NOMO-1 treated with DMSO at 0.1 percent for 48 hours (cell line): ENCODE measurements around the gene SRBD1.
A peak's percentile ranks its signal among the peaks of the same experiment; 100 is the strongest.

ENCODE experiments used
- DNase-seq: peaks from one replicate; lab custom pipeline; 2025; ENCODE audit not compliant: unreplicated experiment; lab: John Stamatoyannopoulos, UW

SRBD1 gene

DNA sequence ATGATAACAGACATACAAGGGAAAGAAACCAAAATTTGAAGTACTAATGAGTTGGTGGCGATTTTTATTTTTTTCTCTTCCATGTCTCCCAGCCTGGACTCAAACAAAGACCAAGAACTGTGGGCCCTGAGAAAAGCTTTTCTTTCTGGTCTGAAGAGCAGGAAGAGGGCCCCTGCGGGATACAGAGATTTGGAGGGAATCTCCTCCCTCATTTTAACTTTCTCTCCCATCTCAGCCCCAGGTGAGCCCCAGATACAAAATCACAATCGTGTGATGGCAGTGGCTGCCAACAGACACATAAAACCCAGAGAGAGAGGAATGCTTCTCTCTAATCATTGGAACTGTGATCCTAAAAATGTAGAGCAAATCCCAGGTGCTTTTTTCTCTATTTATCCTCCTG is 20.9 kb upstream of the SRBD1 start:
- no peak for DNase-seq

DNA sequence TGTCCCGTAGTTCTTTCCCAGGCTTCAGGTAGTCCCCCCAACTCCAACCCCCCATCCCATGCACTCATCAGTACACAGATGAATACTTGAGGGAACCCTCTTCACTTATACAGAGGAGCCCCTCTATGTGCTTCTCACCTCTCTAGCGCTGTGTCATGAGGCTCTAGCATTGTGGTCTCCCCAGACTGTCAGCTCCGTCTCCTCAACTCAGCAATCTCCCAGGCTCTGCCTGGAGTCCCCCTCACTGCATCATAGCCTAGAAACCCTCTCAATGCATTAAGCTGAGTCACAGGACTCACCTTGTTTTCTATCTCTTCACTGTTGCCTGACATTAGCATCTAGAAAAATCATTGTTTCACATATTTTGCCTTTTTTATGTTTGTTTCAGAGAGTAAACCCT is 20.3 kb upstream of the SRBD1 start:
- no peak for DNase-seq

DNA sequence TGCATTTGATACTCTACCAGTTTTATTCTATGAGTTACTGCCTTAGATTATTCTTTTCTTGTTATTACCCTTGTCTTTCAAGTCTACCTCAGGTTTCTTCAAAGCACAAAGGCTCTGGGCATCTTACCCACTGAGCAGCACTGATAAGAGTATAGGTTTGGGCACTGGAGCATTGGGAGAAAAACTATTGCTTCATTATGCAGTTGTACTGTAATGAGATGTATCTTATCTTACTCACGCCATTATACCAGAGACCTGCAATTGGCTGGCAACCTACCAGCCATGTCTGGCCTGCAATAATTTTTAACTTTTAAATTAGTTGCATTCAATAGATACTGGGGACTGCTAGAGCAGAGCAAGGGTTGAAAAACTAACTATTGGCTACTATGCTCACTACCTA is 18.9 kb upstream of the SRBD1 start:
- no peak for DNase-seq

DNA sequence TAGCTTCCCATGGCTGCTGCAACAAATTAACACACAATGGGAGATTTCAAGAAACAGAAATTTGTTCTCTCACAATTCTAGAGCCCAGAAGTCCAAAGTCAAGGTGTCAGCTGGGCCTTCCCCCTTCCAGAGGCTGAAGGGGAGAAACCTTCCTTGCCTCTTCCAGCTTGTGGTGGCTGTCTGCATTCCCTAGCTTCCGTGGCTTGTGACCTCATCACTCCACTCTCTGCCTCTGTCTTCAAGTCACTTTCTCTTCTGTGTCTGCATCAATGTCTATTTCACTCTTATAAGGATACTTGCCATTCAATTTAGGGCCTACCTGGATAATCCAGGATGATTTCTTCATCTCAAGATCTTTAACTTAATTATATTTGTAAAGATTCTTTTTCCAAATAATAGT is 16.8 kb upstream of the SRBD1 start:
- no peak for DNase-seq

DNA sequence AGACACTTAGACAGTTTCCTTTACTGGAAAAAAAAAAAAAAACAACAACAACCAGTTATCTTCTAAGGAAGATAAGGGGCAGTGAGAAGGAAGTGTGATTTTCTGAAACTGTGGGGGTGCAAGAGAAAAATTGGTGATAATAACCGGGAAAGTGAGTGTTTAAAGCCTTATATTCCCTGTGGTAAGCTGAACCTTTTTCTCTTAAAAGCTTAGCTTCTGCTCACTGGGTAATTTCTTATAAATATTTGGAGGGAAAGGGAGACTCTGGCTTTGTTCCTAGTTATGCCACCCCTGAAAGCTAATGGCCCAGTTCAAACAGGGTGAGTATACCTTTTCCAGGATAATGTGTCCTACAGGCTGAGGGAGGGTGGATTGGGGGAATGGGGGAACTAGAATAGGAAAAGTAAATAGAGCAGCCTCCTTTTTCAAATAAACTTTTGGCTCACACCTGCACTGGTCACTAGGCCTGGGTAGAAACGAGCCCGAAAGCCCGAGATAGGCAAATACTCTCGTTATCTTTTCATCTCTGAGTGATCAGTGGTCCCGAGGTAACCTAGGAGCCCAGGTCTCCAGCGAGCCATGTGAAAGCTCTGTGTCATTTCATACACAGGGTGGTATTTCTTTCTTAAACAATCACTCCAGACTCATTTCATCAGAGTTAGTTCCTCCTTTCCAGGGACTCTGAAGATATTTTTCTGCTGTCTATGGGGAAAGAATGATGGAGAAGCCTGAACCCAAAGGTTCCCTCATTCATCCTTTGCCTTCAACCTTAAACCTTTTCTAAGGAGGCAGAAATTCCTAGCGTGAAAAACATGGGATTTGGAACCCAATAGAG is 15.5 kb upstream of the SRBD1 start:
- peak; percentile 26 for DNase-seq

DNA sequence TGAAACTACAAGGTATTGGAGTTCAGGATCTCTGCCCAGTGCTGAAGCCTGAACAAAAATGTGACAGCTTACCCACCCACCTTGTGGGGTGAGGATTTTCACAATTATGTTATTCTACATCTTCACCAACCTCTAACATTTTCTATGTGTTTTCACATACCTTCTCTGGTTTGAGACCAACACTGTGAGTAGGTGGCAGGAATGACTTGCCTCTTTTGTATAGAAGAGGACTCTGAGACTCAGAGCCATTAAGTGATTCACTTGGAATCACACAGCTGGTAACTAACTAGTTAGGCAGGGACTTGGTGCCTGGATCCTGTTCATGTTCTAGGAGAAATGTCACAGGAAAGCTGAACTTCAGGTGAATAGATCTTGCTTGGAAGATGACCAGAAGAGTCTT is 14.8 kb upstream of the SRBD1 start:
- DNase-seq = no peak

DNA sequence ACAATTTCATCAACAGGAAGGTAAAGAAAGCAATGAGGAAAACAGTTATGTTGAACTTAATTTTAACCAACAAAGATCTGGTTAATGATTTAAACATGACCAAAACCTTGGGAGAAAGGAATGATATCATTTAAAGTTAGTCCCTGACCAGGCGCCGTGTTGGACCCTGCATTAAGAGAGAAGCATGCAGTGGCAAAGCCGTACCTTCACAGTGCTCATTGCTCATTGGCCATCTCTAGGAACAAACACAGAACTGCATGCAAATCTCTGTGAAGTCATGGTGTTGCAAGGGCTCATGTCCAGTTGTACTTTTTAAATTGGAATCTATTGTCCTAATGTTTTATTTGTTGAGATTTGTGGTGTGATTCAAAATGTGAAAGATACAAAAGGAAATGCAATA is 12.0 kb upstream of the SRBD1 start:
- DNase-seq = no peak

DNA sequence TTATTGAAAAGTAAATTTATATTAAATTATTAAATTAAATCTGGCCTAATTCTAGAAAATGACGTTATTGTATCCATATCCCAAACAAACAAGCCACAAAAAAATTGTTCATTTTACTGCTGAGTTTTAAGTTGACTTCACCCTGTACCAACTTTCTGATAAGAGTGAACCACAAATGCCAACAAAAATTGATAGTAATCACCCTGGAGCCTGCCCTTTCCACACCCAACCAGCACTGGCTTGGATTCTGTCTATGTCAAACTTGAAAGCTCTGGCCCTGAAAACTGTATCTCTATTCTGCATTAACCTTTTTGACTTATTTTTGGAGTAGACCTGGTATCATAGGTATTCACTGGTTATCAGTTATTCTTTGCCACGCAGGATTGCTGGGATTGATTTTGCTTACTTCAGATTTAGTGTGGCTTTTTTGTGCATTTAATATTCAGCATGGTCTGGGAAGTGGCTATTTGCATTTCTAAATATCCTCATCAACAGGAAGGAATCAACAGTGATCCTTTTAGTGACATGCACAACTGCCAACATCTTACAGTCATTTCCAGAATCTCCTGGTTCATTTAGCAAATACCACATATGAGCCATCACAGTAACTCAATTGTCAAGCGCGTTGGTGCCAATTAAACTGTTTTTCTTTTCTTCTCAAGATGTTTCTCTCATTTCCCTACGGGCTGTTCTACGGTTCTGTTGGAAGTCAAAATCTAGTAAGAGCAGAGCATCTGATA is 11.4 kb upstream of the SRBD1 start:
- no peak for DNase-seq

DNA sequence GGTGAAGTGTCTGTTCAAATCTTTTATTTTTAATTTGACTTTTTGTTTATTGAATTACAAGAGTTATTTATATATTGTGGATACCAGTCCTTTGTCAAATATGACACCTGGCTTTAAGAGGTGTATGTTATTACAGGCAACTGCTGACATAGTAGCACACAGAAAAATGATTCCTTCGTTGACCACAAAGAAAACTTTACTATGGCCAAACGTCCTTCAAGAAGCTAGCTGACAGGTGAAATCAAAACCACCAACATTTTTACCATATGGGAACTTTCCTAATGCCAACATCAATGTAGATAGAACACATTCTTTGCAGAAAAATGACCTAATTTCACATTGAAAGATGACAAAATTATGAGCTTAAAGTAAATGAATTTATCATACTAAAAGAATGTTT is 6.4 kb upstream of the SRBD1 start:
- no peak for DNase-seq

DNA sequence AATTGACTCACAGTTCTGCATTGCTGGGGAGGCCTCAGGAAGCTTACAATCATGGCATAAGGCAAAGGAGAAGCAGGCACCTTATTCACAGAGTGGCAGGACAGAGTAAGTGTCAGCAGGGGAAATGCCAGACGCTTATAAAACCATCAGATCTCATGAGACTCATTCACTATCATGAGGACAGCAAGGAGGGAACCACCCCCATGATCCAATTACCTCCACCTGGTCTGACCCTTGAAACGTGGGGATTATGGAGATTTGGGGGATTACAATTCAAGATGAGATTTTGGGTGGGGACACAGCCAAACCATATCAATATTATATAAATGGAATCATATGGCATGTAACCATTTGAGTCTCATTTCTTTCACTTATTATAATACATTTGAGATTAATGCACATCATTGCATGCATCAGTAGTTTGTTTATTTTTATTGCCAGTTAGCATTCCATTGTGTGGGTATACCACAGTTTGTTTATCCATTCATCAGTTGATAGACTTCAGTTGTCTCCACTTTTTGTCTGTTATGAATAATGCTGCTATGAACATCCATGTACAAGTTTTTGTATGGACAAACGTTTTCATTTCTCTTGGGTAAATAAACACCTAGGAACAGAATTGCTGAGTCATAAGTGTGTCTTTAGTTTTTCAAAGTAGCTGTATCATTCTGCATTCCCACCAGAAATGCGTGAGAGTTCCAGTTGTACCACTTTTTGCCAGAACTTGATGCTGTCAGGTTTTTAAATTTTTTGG is 5.8 kb upstream of the SRBD1 start:
- no peak for DNase-seq

DNA sequence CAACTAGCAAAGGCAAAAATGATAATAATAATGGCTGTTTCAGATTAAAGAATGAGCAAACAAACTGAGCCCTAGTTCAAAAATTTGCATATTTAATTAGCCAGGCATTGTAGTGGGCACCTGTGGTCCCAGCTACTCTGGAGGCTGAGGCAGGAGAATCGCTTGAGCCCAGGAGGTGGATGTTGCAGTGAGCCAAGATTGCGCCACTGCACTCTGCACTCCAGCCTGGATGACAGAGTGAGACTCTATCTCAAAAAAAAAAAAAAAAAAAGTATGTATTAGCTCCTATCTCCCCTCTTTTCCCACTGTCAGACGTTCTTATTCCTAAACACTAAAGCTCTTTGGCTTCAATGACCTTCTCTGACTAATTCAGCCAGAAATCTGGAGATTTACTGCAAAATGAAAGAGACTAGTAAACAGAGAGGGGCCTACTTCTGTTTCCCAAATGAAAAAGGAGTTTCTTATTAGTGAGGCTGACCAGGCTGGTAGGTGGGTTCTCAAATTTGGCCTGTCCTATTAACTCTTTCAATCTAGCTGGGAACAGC is 3.9 kb upstream of the SRBD1 start:
- no peak for DNase-seq

DNA sequence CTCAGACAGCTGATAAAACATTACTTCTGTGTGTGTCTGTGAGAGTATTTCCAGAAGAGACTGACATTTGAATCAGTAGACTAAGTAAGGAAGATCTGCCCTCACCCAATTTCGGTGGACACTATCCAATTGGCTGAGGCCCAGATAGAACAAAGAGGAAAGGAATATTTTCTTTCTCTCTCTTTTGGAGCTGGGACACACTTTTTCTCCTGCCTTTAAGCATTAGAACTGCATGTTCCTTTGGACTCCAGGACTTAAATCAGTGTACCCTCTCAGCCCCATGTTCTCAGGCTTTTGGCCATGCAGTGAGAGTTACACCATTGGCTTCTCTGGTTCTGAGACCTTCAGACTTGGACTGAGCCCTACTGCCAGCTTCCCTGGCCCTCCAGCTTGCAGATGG is 3.3 kb upstream of the SRBD1 start:
- no peak for DNase-seq

DNA sequence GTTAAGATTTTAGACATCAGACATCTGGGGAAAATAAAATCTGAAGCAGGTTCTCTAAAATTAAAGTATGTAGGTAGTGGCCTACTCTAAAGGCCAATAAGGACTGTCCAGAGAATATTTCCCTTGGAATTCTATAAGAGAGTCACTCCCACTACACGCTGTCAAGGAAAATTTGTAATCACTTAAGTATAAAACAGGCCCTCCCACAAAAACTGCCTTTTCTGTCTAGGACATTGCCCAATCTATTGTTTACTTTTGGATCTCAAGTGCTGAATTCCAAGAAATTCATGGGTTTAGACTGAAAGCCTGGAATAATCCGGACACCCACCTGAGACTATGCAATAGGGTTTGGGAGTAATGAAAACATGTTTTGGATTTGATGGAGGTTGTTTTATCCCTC is 1.7 kb upstream of the SRBD1 start:
- no peak for DNase-seq

DNA sequence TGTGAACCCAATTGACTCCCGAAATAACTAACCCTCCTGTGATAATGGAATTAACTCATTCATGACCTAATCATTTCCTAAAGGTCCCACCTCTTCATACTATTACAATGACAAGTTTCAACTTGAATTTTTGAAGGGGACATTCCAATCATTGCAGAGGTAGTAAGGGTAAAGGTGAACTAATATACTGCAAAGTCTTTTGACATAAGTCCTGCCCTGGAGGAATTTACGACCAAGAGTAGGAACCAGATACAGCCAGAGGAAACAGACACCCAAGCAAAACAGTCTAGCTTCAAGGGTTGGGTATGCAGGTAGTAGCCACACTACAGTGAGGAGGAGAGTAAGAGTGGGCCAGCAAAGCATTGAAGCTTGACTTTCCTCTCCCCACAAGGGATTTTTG is 1.2 kb upstream of the SRBD1 start:
- DNase-seq = no peak

DNA sequence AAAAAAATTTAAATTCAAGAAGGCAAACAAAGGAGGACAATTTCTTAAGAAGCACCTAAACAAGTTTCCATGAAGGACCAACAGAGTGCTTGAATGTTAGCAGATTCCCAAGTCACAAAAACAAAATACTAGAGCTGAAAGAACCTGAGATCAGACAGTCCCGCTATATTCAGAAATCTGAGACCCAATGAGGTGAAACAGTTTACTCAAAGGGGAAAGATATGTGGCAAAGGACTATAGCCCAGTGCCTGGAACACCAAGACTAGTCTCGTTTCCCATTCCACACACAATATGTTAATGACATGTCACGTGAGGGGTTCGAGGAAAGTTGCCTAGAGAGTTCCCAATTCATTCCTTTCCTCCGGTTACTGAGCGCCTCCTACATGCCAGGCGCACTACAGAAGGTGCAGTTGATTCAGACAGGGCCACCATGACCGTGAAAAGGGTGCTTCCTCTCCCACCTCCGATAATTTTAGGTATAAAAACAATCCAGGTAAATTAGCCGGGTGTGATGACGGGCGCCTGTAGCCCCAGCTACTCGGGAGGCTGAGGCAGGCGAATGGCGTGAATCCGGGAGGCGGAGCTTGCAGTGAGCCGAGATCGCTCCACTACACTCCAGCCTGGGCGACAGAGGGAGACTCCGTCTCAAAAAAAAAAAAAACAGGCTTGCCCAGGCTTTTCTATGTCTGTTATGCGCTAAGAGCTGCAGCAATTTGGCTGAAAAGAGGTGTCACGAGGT is 617 bp downstream of the SRBD1 start:
- peak; percentile 46 for DNase-seq

DNA sequence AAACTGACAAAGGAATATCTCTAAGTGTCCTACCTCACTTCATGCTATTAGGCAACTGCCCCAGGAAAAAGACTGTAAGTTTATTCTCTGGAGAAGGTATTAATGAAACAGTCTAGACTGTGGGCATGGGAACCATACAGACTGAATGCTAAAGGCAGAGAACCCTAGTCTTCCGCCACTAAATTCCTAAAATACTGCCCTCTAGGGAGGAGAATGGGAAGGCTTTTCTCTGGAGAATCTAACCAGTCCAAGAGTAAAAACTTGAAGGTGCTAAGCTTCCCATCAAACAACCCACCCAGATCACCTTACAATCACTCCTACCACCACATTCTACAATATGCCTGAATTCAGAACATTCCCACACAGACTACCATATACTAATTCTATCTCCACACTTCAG is 3.4 kb downstream of the SRBD1 start:
- DNase-seq = no peak

DNA sequence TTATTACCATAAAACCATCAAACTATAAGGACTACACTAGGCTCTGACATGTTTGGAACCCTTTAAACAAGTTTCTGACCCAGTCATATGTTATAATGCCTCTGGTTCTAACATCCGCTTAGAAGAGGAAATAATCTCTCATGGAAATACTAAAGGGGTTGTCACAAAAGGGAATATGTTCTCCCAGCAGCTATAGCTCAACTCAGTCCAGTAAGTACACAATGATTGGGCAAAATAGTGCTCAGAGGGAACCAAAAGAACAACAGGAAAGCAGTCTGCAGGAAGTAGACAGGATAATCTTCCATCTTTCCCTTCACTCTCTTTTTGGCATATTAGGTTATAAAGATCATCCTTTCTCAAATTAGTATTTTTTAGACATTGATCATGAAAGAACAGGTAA is 4.3 kb downstream of the SRBD1 start:
- DNase-seq = no peak

DNA sequence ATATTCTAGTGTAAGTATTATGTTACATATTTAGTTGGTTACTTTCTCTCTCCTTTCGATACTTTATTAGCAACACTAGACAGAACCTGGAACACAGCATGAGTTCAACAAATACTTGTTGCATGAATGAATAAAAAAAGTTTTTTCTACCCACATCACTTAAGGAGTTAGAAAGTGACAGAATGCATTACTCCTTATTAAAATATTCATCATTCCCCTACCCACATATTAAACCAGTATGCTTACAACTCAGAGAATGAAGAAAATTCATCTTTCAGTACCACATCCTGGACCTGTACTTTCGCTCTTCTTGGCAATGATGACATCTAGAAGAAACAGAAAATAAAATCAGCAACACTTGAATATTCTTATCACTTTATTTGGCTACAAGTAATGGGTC is 6.0 kb downstream of the SRBD1 start:
- no peak for DNase-seq

DNA sequence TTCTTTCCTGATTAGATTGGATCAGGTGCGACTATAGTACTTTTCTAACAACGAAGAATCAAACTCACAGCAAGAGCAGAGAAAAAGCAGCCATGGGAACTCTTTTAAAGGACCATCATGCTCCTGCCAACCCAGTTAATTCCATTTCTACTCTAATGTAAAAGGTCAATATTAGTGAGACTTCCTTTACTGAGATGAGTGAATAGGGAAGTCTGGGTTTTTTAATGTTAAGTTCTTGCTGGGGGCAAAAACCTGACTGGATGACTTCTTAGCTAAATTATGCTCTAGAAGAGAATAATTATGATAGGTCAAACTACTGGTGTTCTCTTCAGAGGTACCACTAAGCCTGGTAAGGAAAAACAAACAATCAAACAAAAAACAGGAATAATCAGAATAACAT is 8.4 kb downstream of the SRBD1 start:
- DNase-seq = no peak

DNA sequence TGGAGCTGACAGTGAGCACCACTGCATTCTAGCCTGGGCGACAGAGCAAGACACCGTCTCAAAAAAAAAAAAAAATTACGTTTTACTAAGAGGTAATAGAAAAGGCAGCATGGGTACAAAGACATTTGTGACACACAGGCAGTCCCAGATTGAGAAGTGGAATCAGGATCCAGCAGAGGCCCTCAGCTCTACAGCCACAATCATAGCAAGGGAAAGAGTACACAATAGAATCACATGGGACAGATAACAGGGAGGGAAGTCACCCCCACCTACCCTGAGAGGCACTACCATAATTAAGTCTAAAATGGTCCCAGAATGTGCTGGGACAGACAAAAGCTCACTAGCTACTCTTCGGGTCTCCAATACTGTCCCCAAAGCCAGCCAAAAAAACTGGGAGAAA is 12.5 kb downstream of the SRBD1 start:
- no peak for DNase-seq

DNA sequence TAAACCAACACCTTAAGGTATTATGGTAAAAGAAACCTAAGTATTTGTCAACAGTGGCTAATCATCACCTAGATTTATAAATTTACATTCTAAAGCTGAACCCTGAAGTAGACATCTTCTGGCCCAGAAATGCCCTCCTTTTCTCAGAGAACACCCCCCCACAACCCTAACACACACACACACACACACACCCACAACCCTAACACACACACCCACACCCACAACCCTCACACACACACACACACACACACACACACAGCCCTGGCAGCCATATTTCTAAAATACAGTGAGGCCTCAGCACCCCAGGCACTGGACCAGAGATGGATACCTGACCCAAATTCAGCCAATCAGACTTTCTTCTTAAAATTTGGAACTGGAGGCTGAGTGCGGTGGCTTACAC is 14.3 kb downstream of the SRBD1 start:
- DNase-seq = no peak
